IMR-90 (cell line): Measurements from ENCODE around the gene KIAA0513. TPM values are rescaled to one million over a fixed set of nuclear protein-coding genes. Genes with fewer than 3 reads are reported as not detected.

ENCODE experiments used
- ATAC-seq: fragments of 200-7000 bp; cut with Tn5 transposase; 2 replicates; pipeline ENCODE4 v1.9.1; 2020; ENCODE audit warnings: low read depth, mild to moderate bottlenecking, moderate library complexity
- BruUV-seq: library from RNA; stranded (reverse); fragments of 400-500 nt; replicated peaks from 2 replicates; lab custom pipeline; 2021; lab: Mats Ljungman, UMichigan
- CTCF ChIA-PET: fragments of 300-600 bp; formaldehyde crosslinking; extraction: SDS; loops from one replicate; lab custom pipeline; 2021; ENCODE audit warnings: antibody characterized with exemption; lab: Yijun Ruan, JAX
- POLR2A ChIA-PET: fragments of 300-600 bp; sonication (Branson Sonifier 250); formaldehyde crosslinking; loops from one replicate; lab custom pipeline; 2022; ENCODE audit warnings: antibody characterized with exemption; ENCODE audit not compliant: unreplicated experiment; lab: Charles Lee
- DNase-seq: peaks from one replicate; pipeline ENCODE4 v3.0.0; 2013
- H2AFZ ChIP-seq: replicated peaks from 2 replicates; pipeline ENCODE3; 2013; ENCODE audit warnings: low read length, mild to moderate bottlenecking; ENCODE audit not compliant: poor library complexity
- H2AK5ac ChIP-seq: 2 replicates; pipeline ENCODE4 v1.6.1; 2013; ENCODE audit warnings: low read depth, low read length, inconsistent platforms
- H2AK9ac ChIP-seq: replicated peaks from 2 replicates; pipeline ENCODE3; 2013; ENCODE audit warnings: mild to moderate bottlenecking, low read depth, low read length, moderate library complexity; ENCODE audit not compliant: poor library complexity
- H2BK120ac ChIP-seq: 2 replicates; pipeline ENCODE4 v1.6.1; 2013; ENCODE audit warnings: low read depth, low read length, inconsistent platforms
- H2BK15ac ChIP-seq: 3 replicates; pipeline ENCODE4 v1.6.1; 2013; ENCODE audit warnings: low read depth, low read length, inconsistent platforms
- H2BK20ac ChIP-seq: 2 replicates; pipeline ENCODE4 v1.6.1; 2013; ENCODE audit warnings: low read depth, mild to moderate bottlenecking, inconsistent platforms, low read length, moderate library complexity
- H2BK5ac ChIP-seq: 2 replicates; pipeline ENCODE4 v1.6.1; 2013; ENCODE audit warnings: mild to moderate bottlenecking, low read depth, low read length, inconsistent platforms; ENCODE audit not compliant: poor library complexity, severe bottlenecking
- H3K14ac ChIP-seq: replicated peaks from 2 replicates; pipeline ENCODE4 v1.6.1; 2013; ENCODE audit warnings: low read depth, low read length, inconsistent platforms
- H3K18ac ChIP-seq: 2 replicates; pipeline ENCODE4 v1.6.1; 2013; ENCODE audit warnings: low read depth, low read length, control low read depth
- H3K23ac ChIP-seq: 2 replicates; pipeline ENCODE4 v1.6.1; 2013; ENCODE audit warnings: low read depth, low read length, inconsistent platforms
- H3K27ac ChIP-seq: 2 replicates; pipeline ENCODE4 v1.5.1; 2013; ENCODE audit warnings: mild to moderate bottlenecking, control low read depth, low read length; ENCODE audit not compliant: insufficient read depth
- H3K27me3 ChIP-seq: 2 replicates; pipeline ENCODE4 v1.6.1; 2013; ENCODE audit warnings: low read length; ENCODE audit not compliant: control insufficient read depth, insufficient read depth
- H3K36me3 ChIP-seq: 2 replicates; pipeline ENCODE4 v1.6.1; 2013; ENCODE audit warnings: low read length, mixed read lengths; ENCODE audit not compliant: control insufficient read depth, insufficient read depth
- H3K4ac ChIP-seq: 2 replicates; pipeline ENCODE4 v1.6.1; 2013; ENCODE audit warnings: low read depth, low read length, inconsistent platforms
- H3K4me1 ChIP-seq: 2 replicates; pipeline ENCODE4 v1.6.1; 2013; ENCODE audit warnings: low read length, mixed read lengths; ENCODE audit not compliant: control insufficient read depth, insufficient read depth
- H3K4me2 ChIP-seq: 2 replicates; pipeline ENCODE4 v1.6.1; 2013; ENCODE audit warnings: low read depth, mild to moderate bottlenecking, control low read depth, low read length, moderate library complexity
- H3K4me3 ChIP-seq: 2 replicates; pipeline ENCODE4 v1.5.1; 2013; ENCODE audit warnings: low read depth, mild to moderate bottlenecking, control low read depth, low read length, moderate library complexity; ENCODE audit not compliant: insufficient read depth
- H3K56ac ChIP-seq: 2 replicates; pipeline ENCODE4 v1.6.1; 2013; ENCODE audit warnings: low read length, inconsistent platforms; ENCODE audit not compliant: insufficient read depth; ENCODE audit errors: extremely low read depth
- H3K79me1 ChIP-seq, 2 experiments: 2 replicates each; pipeline ENCODE4 v1.6.1; 2013; ENCODE audit warnings: low read length in 2 of 2, inconsistent platforms in 1 of 2, low read depth in 1 of 2
- H3K9ac ChIP-seq: 2 replicates; pipeline ENCODE4 v1.6.1; 2013; ENCODE audit warnings: low read depth, low read length, control low read depth
- H3K9me1 ChIP-seq: 2 replicates; pipeline ENCODE4 v1.6.1; 2013; ENCODE audit warnings: low read length, inconsistent platforms; ENCODE audit not compliant: insufficient read depth
- H3K9me3 ChIP-seq: 2 replicates; pipeline ENCODE4 v1.6.1; 2013; ENCODE audit warnings: low read length; ENCODE audit not compliant: control insufficient read depth, insufficient read depth
- H4K20me1 ChIP-seq: 2 replicates; pipeline ENCODE4 v1.6.1; 2013; ENCODE audit warnings: low read length, inconsistent platforms; ENCODE audit not compliant: insufficient read depth
- H4K5ac ChIP-seq: 2 replicates; pipeline ENCODE4 v1.6.1; 2013; ENCODE audit warnings: mild to moderate bottlenecking, low read depth, low read length, control low read depth
- H4K8ac ChIP-seq, 2 experiments: 2 replicates each; pipeline ENCODE4 v1.6.1; 2013; ENCODE audit warnings: low read depth in 2 of 2, low read length in 2 of 2, control low read depth in 1 of 2, inconsistent platforms in 1 of 2
- H4K91ac ChIP-seq: 2 replicates; pipeline ENCODE4 v1.6.1; 2013; ENCODE audit warnings: low read depth, low read length, inconsistent platforms; ENCODE audit not compliant: insufficient read depth
- CHD1 ChIP-seq: IDR thresholded peaks from 2 replicates; pipeline ENCODE4 v1.6.1; 2012; ENCODE audit warnings: low read depth, low read length, improper control_type of control experiment
- WGBS, 2 experiments: methylation state at CpG; one replicate each; pipeline versions ENCODE4 v1.1.5 to v1.1.7; 2013; ENCODE audit warnings: missing lambda C conversion rate in 2 of 2; ENCODE audit not compliant: insufficient read length in 1 of 2; ENCODE audit errors: extremely low coverage in 2 of 2; 5-methylcytosine and 5-hydroxymethylcytosine counted together
- dilution Hi-C: fragments of 300-500 bp; cut with HindIII; formaldehyde crosslinking; loops from one replicate; pipeline ENCODE4 v1.14.3; 2018; ENCODE audit warnings: low sequenced_read_pairs; ENCODE audit not compliant: unreplicated experiment
- in situ Hi-C: fragments of 300-500 bp; cut with MboI; formaldehyde crosslinking; loops from 3 replicates; pipeline ENCODE4 v1.14.3; 2019; ENCODE audit warnings: low sequenced_read_pairs, inconsistent platforms, mixed read lengths
- intact Hi-C: fragments of 100-400 bp; cut with micrococcal nuclease; formaldehyde crosslinking; loops from 2 replicates; pipeline ENCODE4 v1.10.0; 2022
- polyA plus RNA-seq, 3 experiments: library from polyadenylated mRNA; depleted of rRNA; stranded (reverse); fragments of >200 nt; gene quantifications; 2 replicates each; pipeline ENCODE4 v1.2.3, GENCODE V29; 2012; ENCODE audit warnings: low replicate concordance in 1 of 3
- total RNA-seq: library from RNA; depleted of rRNA; stranded (reverse); fragments of >200 nt; gene quantifications from 2 replicates; pipeline ENCODE4 v1.2.3, GENCODE V29; 2012

The KIAA0513 gene
- total and polyA plus RNA-seq, 2 of the 4 experiments (the other 2 are of a cell fraction): 9.5 TPM

- Histone ChIP-seq H3K9ac (no peak overlapping the region), H3K4me3 (no peak overlapping the region), H3K4me1 (peaks cover 51% of the 10 kb centered on the region)
Measured at GRCh38 chr16:85002608-85003007, 25.0 kb upstream of the KIAA0513 start.

More at GRCh38 chr16:85002608-85003007, 25.0 kb upstream of the KIAA0513 start:
- H2AK9ac ChIP-seq: peak overlapping the region; percentile 22
- no peaks in the 10 kb centered on the region for H3K27me3 ChIP-seq
- POLR2A ChIA-PET: no interaction called here
- DNase-seq (no peak), ATAC-seq (no peak)
- H4K91ac ChIP-seq: peak overlapping the region; percentile 97
- H3K14ac ChIP-seq: peak overlapping the region; percentile 76; the same call in 1 of the 2 replicates
- peaks cover 37% of the 10 kb centered on the region for H3K9me1 ChIP-seq
- no peak overlapping the region for H3K56ac ChIP-seq
- peak overlapping the region; percentile 97; the same call in 1 of the 3 replicates for H2BK15ac ChIP-seq
- intact Hi-C loops (no loop called here), in situ Hi-C loops (no loop called here), dilution Hi-C loops (no loop called here)
- no TSS peak for BruUV-seq
- H3K27ac ChIP-seq: peak overlapping the region; percentile 51; the same call in 1 of the 2 replicates
- peak overlapping the region; percentile 74; the same call in 1 of the 2 replicates for H2BK20ac ChIP-seq
- peak overlapping the region; percentile 42; the same call in 1 of the 2 replicates for H3K18ac ChIP-seq
- H3K79me1 ChIP-seq: peaks cover 5 to 73% of the 10 kb centered on the region in 2 experiments; a peak in 3 of 4 replicates
- H2BK5ac ChIP-seq: peak overlapping the region; percentile 97
- H4K5ac ChIP-seq: peak overlapping the region; percentile 5; the same call in 1 of the 2 replicates
- WGBS, 2 experiments: 88 to 100% methylated on average over 4 to 6 of the region's 12 CpGs
- H3K9me3 ChIP-seq: no peaks in the 10 kb centered on the region
- H2BK120ac ChIP-seq: no peak overlapping the region; the same call in 1 of the 2 replicates
- H3K4ac ChIP-seq: peak overlapping the region; percentile 98
- peaks cover 11% of the 10 kb centered on the region for H4K20me1 ChIP-seq
- no peak overlapping the region for H3K4me2 ChIP-seq
- TF ChIP-seq CHD1: no peak
- H3K36me3 ChIP-seq: peaks cover 10% of the 10 kb centered on the region
- no peak overlapping the region for H2AFZ ChIP-seq
- H2AK5ac ChIP-seq: peak overlapping the region; percentile 92
- peak overlapping the region; percentile 42; the same call in 1 of the 2 replicates for H3K23ac ChIP-seq
- CTCF ChIA-PET: no interaction called here
- peak overlapping the region; percentile 57 to 85; a peak in 3 of 4 replicates for H4K8ac ChIP-seq
